DND-41 (cell line): Measurements from ENCODE around the gene PDE4B.

ENCODE experiments used
- ATAC-seq: fragments of 200-7000 bp; cut with Tn5 transposase; 3 replicates; pipeline ENCODE4 v1.9.1; 2021; ENCODE audit warnings: low read depth; ENCODE audit not compliant: insufficient read depth
- DNase-seq: peaks from one replicate; pipeline ENCODE4 v3.0.0-alpha.2; 2020
- H2AFZ ChIP-seq: 2 replicates; pipeline ENCODE4 v1.6.0; 2012; ENCODE audit warnings: low read depth, low read length
- H3K27ac ChIP-seq: 2 replicates; pipeline ENCODE4 v1.5.1; 2012; ENCODE audit warnings: low read length, inconsistent platforms
- H3K27me3 ChIP-seq: fragments of 200-600 bp; sonication (generic); 2 replicates; pipeline ENCODE4 v1.6.0; 2012; ENCODE audit warnings: low read length, mild to moderate bottlenecking, inconsistent platforms; ENCODE audit not compliant: insufficient read depth, poor library complexity
- H3K36me3 ChIP-seq: 2 replicates; pipeline ENCODE4 v1.5.1; 2012; ENCODE audit warnings: low read length, inconsistent platforms; ENCODE audit not compliant: insufficient read depth
- H3K4me1 ChIP-seq: 2 replicates; pipeline ENCODE4 v1.5.1; 2012; ENCODE audit warnings: mild to moderate bottlenecking, low read length; ENCODE audit not compliant: insufficient read depth
- H3K4me2 ChIP-seq: 2 replicates; pipeline ENCODE4 v1.6.0; 2012; ENCODE audit warnings: mild to moderate bottlenecking, moderate library complexity, low read length, inconsistent platforms; ENCODE audit not compliant: insufficient read depth
- H3K4me3 ChIP-seq, 2 experiments: fragments of 200-600 bp in 1 of 2; shearing (Covaris generic) in 1 of 2; 2 replicates each; pipeline ENCODE4 v1.5.1; 2012 to 2016; ENCODE audit warnings: inconsistent platforms in 2 of 2, low read length in 2 of 2, mild to moderate bottlenecking in 2 of 2, low read depth in 1 of 2, moderate library complexity in 1 of 2
- H3K79me2 ChIP-seq: 2 replicates; pipeline ENCODE4 v1.6.0; 2012; ENCODE audit warnings: low read length, inconsistent platforms; ENCODE audit not compliant: insufficient read depth
- H3K9ac ChIP-seq: 2 replicates; pipeline ENCODE4 v1.6.0; 2012; ENCODE audit warnings: low read depth, mild to moderate bottlenecking, inconsistent platforms, low read length, moderate library complexity
- H3K9me3 ChIP-seq: 2 replicates; pipeline ENCODE4 v1.5.1; 2012; ENCODE audit warnings: low read length, moderate library complexity, mild to moderate bottlenecking, inconsistent platforms; ENCODE audit not compliant: insufficient read depth, severe bottlenecking
- H4K20me1 ChIP-seq: 2 replicates; pipeline ENCODE4 v1.6.0; 2012; ENCODE audit warnings: low read length; ENCODE audit not compliant: insufficient read depth
- CTCF ChIP-seq: IDR thresholded peaks from 2 replicates; pipeline ENCODE4 v1.5.1; 2012; ENCODE audit warnings: borderline replicate concordance, low read length, moderate library complexity, mild to moderate bottlenecking; ENCODE audit not compliant: poor library complexity, severe bottlenecking; ENCODE audit errors: extremely low read depth
- EZH2 ChIP-seq: IDR thresholded peaks from 3 replicates; pipeline ENCODE4 v1.6.1; 2012; ENCODE audit warnings: borderline replicate concordance, low read depth, mild to moderate bottlenecking, moderate library complexity, low read length, inconsistent platforms; ENCODE audit not compliant: severe bottlenecking

Gene PDE4B

GRCh38 chr1:66422804-66423203 lies 630.1 kb downstream of the PDE4B start:
- DNase-seq = no peak
- TF ChIP-seq EZH2 = no peak
- no peak for TF ChIP-seq CTCF
- no peak overlapping the region for H3K27ac ChIP-seq
- H3K27me3 ChIP-seq = no peaks in the 10 kb centered on the region
- no peaks in the 10 kb centered on the region for H3K36me3 ChIP-seq
- no peak overlapping the region for H3K9ac ChIP-seq
- no peaks in the 10 kb centered on the region for H3K79me2 ChIP-seq
- peaks cover 7% of the 10 kb centered on the region; the same call in 1 of the 2 replicates for H3K4me1 ChIP-seq
- no peak overlapping the region for H3K4me3 ChIP-seq
- no peak overlapping the region for H2AFZ ChIP-seq
- no peak for ATAC-seq
- H3K9me3 ChIP-seq = peaks cover 8% of the 10 kb centered on the region
- no peaks in the 10 kb centered on the region for H4K20me1 ChIP-seq
- H3K4me2 ChIP-seq = no peak overlapping the region
